ENCODE data around the gene TTC28. TPM values are rescaled to one million over a fixed set of nuclear protein-coding genes. Genes with fewer than 3 reads are reported as not detected.
A peak's percentile ranks its signal among the peaks of the same experiment; 100 is the strongest.
"Not testable (repeated sequence)": the region's sequence is repeated elsewhere in the genome, so short reads cannot be mapped to it uniquely, and the experiment has no call there.

Gene TTC28
- polyA plus RNA-seq, 3 donors from 2014 or later: 0.03 to 0.65 TPM; not detected in 1

GRCh38 chr22:28466399-28466798 lies 213.2 kb downstream of the TTC28 start:
- no peaks in the 10 kb centered on the region for H3K36me3 Mint-ChIP-seq
- DNase-seq: no peak
- peaks cover 0 to 3% (median 0%) of the 10 kb centered on the region in 6 donors for H3K9me3 Mint-ChIP-seq
- H3K4me3 Mint-ChIP-seq: no peak overlapping the region
- H3K4me1 Mint-ChIP-seq: no peaks in the 10 kb centered on the region
- H3K27me3 Mint-ChIP-seq (ENCODE audit: low read depth in 3 of 3): peaks cover 2 to 18% (median 2%) of the 10 kb centered on the region in 3 donors
- H3K27ac Mint-ChIP-seq: no peak overlapping the region

- Mint-ChIP-seq H3K27me3 (ENCODE audit: low read depth in 3 of 3) (peaks cover 2 to 18% (median 2%) of the 10 kb centered on the region in 3 donors), H3K27ac (no peak overlapping the region), H3K36me3 (no peaks in the 10 kb centered on the region), H3K4me3 (no peak overlapping the region), H3K4me1 (no peaks in the 10 kb centered on the region), H3K9me3 (peaks cover 0 to 3% (median 0%) of the 10 kb centered on the region in 6 donors)
- DNase-seq: no peak
Measured at GRCh38 chr22:28465841-28466240, 213.8 kb downstream of the TTC28 start.

GRCh38 chr22:28464127-28464526 lies 215.5 kb downstream of the TTC28 start:
- Mint-ChIP-seq H3K27ac (no peak overlapping the region), H3K4me1 (no peaks in the 10 kb centered on the region), H3K27me3 (ENCODE audit: low read depth in 3 of 3) (peaks cover 2 to 19% (median 2%) of the 10 kb centered on the region in 3 donors), H3K36me3 (no peaks in the 10 kb centered on the region), H3K9me3 (peaks cover 0 to 3% (median 0%) of the 10 kb centered on the region in 6 donors), H3K4me3 (no peak overlapping the region)
- DNase-seq: no peak

GRCh38 chr22:28463408-28463807 lies 216.2 kb downstream of the TTC28 start:
- H3K27me3 Mint-ChIP-seq (ENCODE audit: low read depth in 3 of 3): peaks cover 2 to 14% (median 3%) of the 10 kb centered on the region in 3 donors
- not testable (repeated sequence) for H3K27ac Mint-ChIP-seq, H3K4me3 Mint-ChIP-seq, DNase-seq, H3K9me3 Mint-ChIP-seq, H3K36me3 Mint-ChIP-seq, H3K4me1 Mint-ChIP-seq

GRCh38 chr22:28462901-28463300 lies 216.7 kb downstream of the TTC28 start:
- DNase-seq: no peak
- H3K4me3 Mint-ChIP-seq: no peak overlapping the region
- no peaks in the 10 kb centered on the region for H3K4me1 Mint-ChIP-seq

GRCh38 chr22:28462041-28462440 lies 217.6 kb downstream of the TTC28 start:
- Mint-ChIP-seq H3K27me3 (ENCODE audit: low read depth in 3 of 3) (peaks cover 2 to 13% (median 3%) of the 10 kb centered on the region in 3 donors), H3K4me3 (no peak overlapping the region), H3K4me1 (no peaks in the 10 kb centered on the region), H3K9me3 (peaks cover 0 to 3% (median 0%) of the 10 kb centered on the region in 6 donors), H3K27ac (no peak overlapping the region), H3K36me3 (no peaks in the 10 kb centered on the region)
- DNase-seq: no peak

More at GRCh38 chr22:28462901-28463300, 216.7 kb downstream of the TTC28 start:
- peaks cover 0 to 3% (median 0%) of the 10 kb centered on the region in 6 donors for H3K9me3 Mint-ChIP-seq
- H3K36me3 Mint-ChIP-seq: no peaks in the 10 kb centered on the region
- H3K27ac Mint-ChIP-seq: no peak overlapping the region
- peaks cover 2 to 13% (median 3%) of the 10 kb centered on the region in 3 donors for H3K27me3 Mint-ChIP-seq (ENCODE audit: low read depth in 3 of 3)

GRCh38 chr22:28454431-28455064 lies 225.1 kb downstream of the TTC28 start:
- no peaks in the 10 kb centered on the region for H3K4me1 Mint-ChIP-seq
- no peak for DNase-seq
- no peak overlapping the region for H3K4me3 Mint-ChIP-seq
- peaks cover 2 to 7% (median 6%) of the 10 kb centered on the region in 3 donors for H3K27me3 Mint-ChIP-seq (ENCODE audit: low read depth in 3 of 3)
- no peaks in the 10 kb centered on the region for H3K9me3 Mint-ChIP-seq
- H3K27ac Mint-ChIP-seq: no peak overlapping the region
- no peaks in the 10 kb centered on the region for H3K36me3 Mint-ChIP-seq

GRCh38 chr22:28450109-28450508 lies 229.5 kb downstream of the TTC28 start:
- H3K9me3 Mint-ChIP-seq: no peaks in the 10 kb centered on the region
- H3K4me3 Mint-ChIP-seq: no peak overlapping the region
- no peak overlapping the region for H3K27ac Mint-ChIP-seq
- H3K4me1 Mint-ChIP-seq: no peaks in the 10 kb centered on the region
- H3K36me3 Mint-ChIP-seq: no peaks in the 10 kb centered on the region
- peaks cover 0 to 5% (median 4%) of the 10 kb centered on the region in 3 donors for H3K27me3 Mint-ChIP-seq (ENCODE audit: low read depth in 3 of 3)
- no peak for DNase-seq

- H3K4me1 Mint-ChIP-seq: no peaks in the 10 kb centered on the region
- H3K4me3 Mint-ChIP-seq: no peak overlapping the region
- no peak for DNase-seq
- H3K27ac Mint-ChIP-seq: no peak overlapping the region
- H3K36me3 Mint-ChIP-seq: no peaks in the 10 kb centered on the region
- no peaks in the 10 kb centered on the region for H3K9me3 Mint-ChIP-seq
- H3K27me3 Mint-ChIP-seq (ENCODE audit: low read depth in 3 of 3): peaks cover 0 to 6% (median 5%) of the 10 kb centered on the region in 3 donors
Measured at GRCh38 chr22:28449041-28449440, 230.6 kb downstream of the TTC28 start.

GRCh38 chr22:28448625-28449024 lies 231.0 kb downstream of the TTC28 start:
- Mint-ChIP-seq H3K4me3 (no peak overlapping the region), H3K4me1 (peaks cover under 1 to 2% of the 10 kb centered on the region in 2 donors), H3K27ac (no peak overlapping the region), H3K9me3 (no peaks in the 10 kb centered on the region), H3K36me3 (no peaks in the 10 kb centered on the region), H3K27me3 (ENCODE audit: low read depth in 3 of 3) (peaks cover under 1 to 6% (median 5%) of the 10 kb centered on the region in 3 donors)
- no peak for DNase-seq

GRCh38 chr22:28444659-28445058 lies 235.0 kb downstream of the TTC28 start:
- no peaks in the 10 kb centered on the region for H3K9me3 Mint-ChIP-seq
- no peaks in the 10 kb centered on the region for H3K36me3 Mint-ChIP-seq
- H3K4me3 Mint-ChIP-seq: no peak overlapping the region
- H3K27me3 Mint-ChIP-seq (ENCODE audit: low read depth in 3 of 3): peaks cover 2 to 7% (median 6%) of the 10 kb centered on the region in 3 donors
- H3K4me1 Mint-ChIP-seq: peaks cover 23 to 30% of the 10 kb centered on the region in 2 donors
- no peak overlapping the region for H3K27ac Mint-ChIP-seq
- no peak for DNase-seq

- Mint-ChIP-seq H3K9me3 (no peaks in the 10 kb centered on the region), H3K36me3 (no peaks in the 10 kb centered on the region), H3K4me3 (peak overlapping the region; percentile 86 to 92 (median 88)), H3K4me1 (peaks cover 23 to 30% of the 10 kb centered on the region in 2 donors), H3K27ac (peak overlapping the region in 4 of 6 donors; percentile 23 to 65 (median 42)), H3K27me3 (ENCODE audit: low read depth in 3 of 3) (peaks cover 2 to 7% (median 6%) of the 10 kb centered on the region in 3 donors)
- DNase-seq: peak in 1 of 3 donors; percentile 16
Measured at GRCh38 chr22:28443526-28443876, 236.1 kb downstream of the TTC28 start.

GRCh38 chr22:28442711-28443525 lies 236.7 kb downstream of the TTC28 start:
- Mint-ChIP-seq H3K27ac (peak overlapping the region; percentile 23 to 77 (median 36)), H3K27me3 (ENCODE audit: low read depth in 3 of 3) (peaks cover 2 to 7% (median 6%) of the 10 kb centered on the region in 3 donors), H3K4me3 (peak overlapping the region; percentile 86 to 92 (median 88)), H3K36me3 (no peaks in the 10 kb centered on the region), H3K9me3 (no peaks in the 10 kb centered on the region), H3K4me1 (peaks cover 23 to 30% of the 10 kb centered on the region in 2 donors)
- DNase-seq: no peak

- H3K27me3 Mint-ChIP-seq (ENCODE audit: low read depth in 3 of 3): peaks cover 2 to 7% (median 6%) of the 10 kb centered on the region in 3 donors
- no peaks in the 10 kb centered on the region for H3K9me3 Mint-ChIP-seq
- peaks cover 23 to 30% of the 10 kb centered on the region in 2 donors for H3K4me1 Mint-ChIP-seq
- peak; percentile 53 to 55 (median 54) for DNase-seq
- no peaks in the 10 kb centered on the region for H3K36me3 Mint-ChIP-seq
- peak overlapping the region in 3 of 6 donors; percentile 25 to 86 (median 36) for H3K27ac Mint-ChIP-seq
- H3K4me3 Mint-ChIP-seq: peak overlapping the region; percentile 86 to 92 (median 88)
Measured at GRCh38 chr22:28442264-28442710, 237.4 kb downstream of the TTC28 start.
